GM23338 (cell line): ENCODE results near the gene TBC1D9. TPM values are rescaled to one million over a fixed set of nuclear protein-coding genes. Genes with fewer than 3 reads are reported as not detected.

Experiments
- ATAC-seq: fragments of 200-7000 bp; cut with Tn5 transposase; 3 replicates; pipeline ENCODE4 v1.9.1; 2020
- DNase-seq: peaks from one replicate; pipeline ENCODE4 v3.0.0-alpha.2; 2015; ENCODE audit warnings: low spot score
- H2AFZ ChIP-seq: fragments of 200-600 bp; sonication (generic); 2 replicates; pipeline ENCODE4 v1.8.0; 2016; ENCODE audit warnings: antibody characterized with exemption, mild to moderate bottlenecking, moderate library complexity
- H3F3A ChIP-seq: fragments of 200-600 bp; sonication (generic); replicated peaks from 2 replicates; pipeline ENCODE4 v1.8.0; 2017; ENCODE audit warnings: antibody characterized with exemption, mixed run types, low read depth
- H3K27ac ChIP-seq: fragments of 200-600 bp; sonication (generic); 2 replicates; pipeline ENCODE4 v1.6.1; 2016; ENCODE audit warnings: low read depth
- H3K27me3 ChIP-seq: fragments of 200-600 bp; sonication (generic); 2 replicates; pipeline ENCODE4 v1.8.0; 2016; ENCODE audit warnings: mild to moderate bottlenecking, mixed run types, moderate library complexity; ENCODE audit not compliant: insufficient read depth
- H3K36me3 ChIP-seq: fragments of 200-600 bp; sonication (generic); 2 replicates; pipeline ENCODE4 v1.8.0; 2016; ENCODE audit warnings: mild to moderate bottlenecking; ENCODE audit not compliant: insufficient read depth
- H3K4me1 ChIP-seq: fragments of 200-600 bp; sonication (generic); 2 replicates; pipeline ENCODE4 v1.8.0; 2016; ENCODE audit warnings: mild to moderate bottlenecking, moderate library complexity; ENCODE audit not compliant: insufficient read depth
- H3K4me2 ChIP-seq: fragments of 200-600 bp; sonication (generic); 2 replicates; pipeline ENCODE4 v1.7.1; 2017; ENCODE audit warnings: mixed run types
- H3K4me3 ChIP-seq: fragments of 200-600 bp; sonication (generic); 2 replicates; pipeline ENCODE4 v1.6.1; 2016; ENCODE audit warnings: mixed run types
- H3K79me2 ChIP-seq: fragments of 200-600 bp; sonication (generic); replicated peaks from 2 replicates; pipeline ENCODE4 v1.8.0; 2017; ENCODE audit warnings: mild to moderate bottlenecking; ENCODE audit not compliant: insufficient read depth
- H3K9me2 ChIP-seq: fragments of 200-600 bp; sonication (generic); 2 replicates; pipeline ENCODE4 v1.8.0; 2017; ENCODE audit not compliant: insufficient read depth
- H4K20me1 ChIP-seq: fragments of 200-600 bp; sonication (generic); replicated peaks from 2 replicates; pipeline ENCODE4 v1.8.0; 2017; ENCODE audit warnings: mild to moderate bottlenecking; ENCODE audit not compliant: insufficient read depth
- H3K27ac Mint-ChIP-seq: 2 replicates; pipeline ENCODE4 v1.8.0; 2020; ENCODE audit warnings: inconsistent platforms, mild to moderate bottlenecking, moderate library complexity, mixed read lengths
- H3K27me3 Mint-ChIP-seq: 3 replicates; pipeline ENCODE4 v1.8.0; 2022; ENCODE audit warnings: low read depth, mild to moderate bottlenecking, moderate library complexity, mixed read lengths, inconsistent platforms; ENCODE audit not compliant: insufficient read depth, poor library complexity
- H3K36me3 Mint-ChIP-seq: 3 replicates; pipeline ENCODE4 v1.8.0; 2021; ENCODE audit warnings: low read depth, mild to moderate bottlenecking, inconsistent platforms, moderate library complexity, mixed read lengths
- H3K4me1 Mint-ChIP-seq: 3 replicates; pipeline ENCODE4 v1.8.0; 2020; ENCODE audit warnings: mild to moderate bottlenecking, inconsistent platforms, mixed read lengths
- H3K4me3 Mint-ChIP-seq: 3 replicates; pipeline ENCODE4 v1.8.0; 2021; ENCODE audit warnings: moderate library complexity, mild to moderate bottlenecking, inconsistent platforms, mixed read lengths
- H3K9me3 Mint-ChIP-seq: 3 replicates; pipeline ENCODE4 v1.8.0; 2020; ENCODE audit warnings: moderate library complexity, mild to moderate bottlenecking, inconsistent platforms, mixed read lengths
- CREB1 ChIP-seq: fragments of 250-450 bp; sonication (Bioruptor Pico); IDR thresholded peaks from 2 replicates; pipeline ENCODE4 v1.5.0; 2020; ENCODE audit warnings: low read depth, mild to moderate bottlenecking, moderate library complexity
- EZH2 ChIP-seq: fragments of 200-600 bp; sonication (generic); IDR thresholded peaks from one replicate; pipeline ENCODE4 v1.8.0; 2017; ENCODE audit warnings: antibody characterized with exemption, mild to moderate bottlenecking, low read depth; ENCODE audit not compliant: unreplicated experiment
- EZH2phosphoT487 ChIP-seq: fragments of 200-600 bp; sonication (generic); IDR thresholded peaks from one replicate; pipeline ENCODE4 v1.8.1; 2018; ENCODE audit warnings: antibody characterized with exemption; ENCODE audit not compliant: unreplicated experiment
- JUNB ChIP-seq: IDR thresholded peaks from one replicate; pipeline ENCODE4 v1.6.1; 2016; ENCODE audit warnings: antibody characterized with exemption; ENCODE audit not compliant: unreplicated experiment
- NANOG ChIP-seq: IDR thresholded peaks from 2 replicates; pipeline ENCODE4 v1.6.1; 2016; ENCODE audit warnings: antibody characterized with exemption, borderline replicate concordance
- POLR2AphosphoS5 ChIP-seq: IDR thresholded peaks from 2 replicates; pipeline ENCODE4 v1.6.1; 2016; ENCODE audit warnings: antibody characterized with exemption, low read depth
- STAT1 ChIP-seq: IDR thresholded peaks from one replicate; pipeline ENCODE4 v1.6.1; 2016; ENCODE audit warnings: antibody characterized with exemption; ENCODE audit not compliant: unreplicated experiment
- ZNF114 ChIP-seq: fragments of 250-450 bp; sonication (Bioruptor Pico); IDR thresholded peaks from 2 replicates; pipeline ENCODE4 v1.5.0; 2020; ENCODE audit warnings: mild to moderate bottlenecking, moderate library complexity
- ZNF331 ChIP-seq: fragments of 250-450 bp; sonication (Bioruptor Pico); IDR thresholded peaks from 2 replicates; pipeline ENCODE4 v1.5.0; 2020; ENCODE audit warnings: low read depth, mild to moderate bottlenecking, moderate library complexity
- polyA plus RNA-seq: library from polyadenylated mRNA; unstranded; fragments of >200 nt; fragmentation: Nextera tagmentation; extraction: Ambion mirVana; gene quantifications from 2 replicates; pipeline ENCODE4 v1.2.1, GENCODE V29; 2016
- total RNA-seq: library from RNA; depleted of rRNA; stranded (reverse); fragments of >200 nt; shearing (Covaris generic); gene quantifications from 2 replicates; pipeline ENCODE4 v1.2.3, GENCODE V29; 2014
- TF ChIP-seq, protein P1 (sequence below): IDR thresholded peaks from one replicate; pipeline ENCODE4 v1.6.1; 2018; ENCODE audit warnings: antibody characterized with exemption; ENCODE audit not compliant: unreplicated experiment
- TF ChIP-seq, protein P2 (sequence below): fragments of 250-450 bp; sonication (Bioruptor Pico); IDR thresholded peaks from 2 replicates; pipeline ENCODE4 v1.5.0; 2020; ENCODE audit warnings: mild to moderate bottlenecking, moderate library complexity
- TF ChIP-seq, protein P3 (sequence below): IDR thresholded peaks from 2 replicates; pipeline ENCODE4 v1.6.1; 2016; ENCODE audit warnings: antibody characterized with exemption
- TF ChIP-seq, protein P4 (sequence below), 2 experiments: fragments of 200-600 bp in 1 of 2; sonication (generic) in 1 of 2; conservative IDR thresholded peaks; 2 replicates each; pipeline versions ENCODE4 v1.5.1 to v1.6.1; 2016 to 2017; ENCODE audit warnings: antibody characterized with exemption in 2 of 2, low read depth in 2 of 2, mild to moderate bottlenecking in 2 of 2, moderate library complexity in 1 of 2

Gene TBC1D9
- total and polyA plus RNA-seq, 2 experiments from 2014 or later, result 0.03 to 0.56 TPM

DNA sequence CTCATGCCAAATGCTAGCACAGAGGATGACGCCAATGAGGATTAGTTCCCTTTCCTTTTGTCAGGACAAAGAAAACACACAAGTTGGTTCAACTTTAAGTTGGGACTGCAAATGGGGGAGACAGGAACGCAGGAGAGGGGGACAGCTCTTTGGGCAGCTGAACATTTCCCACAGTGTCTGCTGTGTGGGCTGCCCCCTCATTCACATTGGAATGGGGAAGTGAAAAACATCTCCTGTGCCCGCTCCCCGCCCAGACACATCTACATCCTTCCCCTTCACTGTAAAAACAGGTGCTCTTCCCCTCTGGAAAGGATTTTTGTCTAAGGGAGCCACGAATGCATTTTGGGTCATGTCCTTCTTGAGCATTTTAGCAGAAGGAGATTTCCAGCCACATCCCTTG lies 44.5 kb upstream of the TBC1D9 start:
- Mint-ChIP-seq H3K36me3 (no peaks in the 10 kb centered on the region), H3K27ac (no peak overlapping the region), H3K4me3 (no peak overlapping the region), H3K4me1 (no peaks in the 10 kb centered on the region), H3K9me3 (no peaks in the 10 kb centered on the region), H3K27me3 (peaks cover 4% of the 10 kb centered on the region)
- Histone ChIP-seq H3K4me1 (no peaks in the 10 kb centered on the region), H2AFZ (peak overlapping the region; percentile 63; the same call in 1 of the 2 replicates), H3F3A (no peaks in the 10 kb centered on the region), H3K27me3 (no peaks in the 10 kb centered on the region), H3K27ac (no peak overlapping the region), H3K4me3 (no peak overlapping the region), H4K20me1 (no peaks in the 10 kb centered on the region), H3K4me2 (no peak overlapping the region), H3K79me2 (no peaks in the 10 kb centered on the region), H3K36me3 (no peaks in the 10 kb centered on the region), H3K9me2 (no peaks in the 10 kb centered on the region)
- no peak for DNase-seq
- ATAC-seq, result no peak
- no peak for TF ChIP-seq NANOG
- TF ChIP-seq STAT1, result no peak
- no peak for TF ChIP-seq POLR2AphosphoS5
- TF ChIP-seq EZH2phosphoT487, result no peak
- no peak for TF ChIP-seq CREB1 (CRISPR knock-in tag)
- no peak for TF ChIP-seq EZH2
- TF ChIP-seq, protein P1, sequence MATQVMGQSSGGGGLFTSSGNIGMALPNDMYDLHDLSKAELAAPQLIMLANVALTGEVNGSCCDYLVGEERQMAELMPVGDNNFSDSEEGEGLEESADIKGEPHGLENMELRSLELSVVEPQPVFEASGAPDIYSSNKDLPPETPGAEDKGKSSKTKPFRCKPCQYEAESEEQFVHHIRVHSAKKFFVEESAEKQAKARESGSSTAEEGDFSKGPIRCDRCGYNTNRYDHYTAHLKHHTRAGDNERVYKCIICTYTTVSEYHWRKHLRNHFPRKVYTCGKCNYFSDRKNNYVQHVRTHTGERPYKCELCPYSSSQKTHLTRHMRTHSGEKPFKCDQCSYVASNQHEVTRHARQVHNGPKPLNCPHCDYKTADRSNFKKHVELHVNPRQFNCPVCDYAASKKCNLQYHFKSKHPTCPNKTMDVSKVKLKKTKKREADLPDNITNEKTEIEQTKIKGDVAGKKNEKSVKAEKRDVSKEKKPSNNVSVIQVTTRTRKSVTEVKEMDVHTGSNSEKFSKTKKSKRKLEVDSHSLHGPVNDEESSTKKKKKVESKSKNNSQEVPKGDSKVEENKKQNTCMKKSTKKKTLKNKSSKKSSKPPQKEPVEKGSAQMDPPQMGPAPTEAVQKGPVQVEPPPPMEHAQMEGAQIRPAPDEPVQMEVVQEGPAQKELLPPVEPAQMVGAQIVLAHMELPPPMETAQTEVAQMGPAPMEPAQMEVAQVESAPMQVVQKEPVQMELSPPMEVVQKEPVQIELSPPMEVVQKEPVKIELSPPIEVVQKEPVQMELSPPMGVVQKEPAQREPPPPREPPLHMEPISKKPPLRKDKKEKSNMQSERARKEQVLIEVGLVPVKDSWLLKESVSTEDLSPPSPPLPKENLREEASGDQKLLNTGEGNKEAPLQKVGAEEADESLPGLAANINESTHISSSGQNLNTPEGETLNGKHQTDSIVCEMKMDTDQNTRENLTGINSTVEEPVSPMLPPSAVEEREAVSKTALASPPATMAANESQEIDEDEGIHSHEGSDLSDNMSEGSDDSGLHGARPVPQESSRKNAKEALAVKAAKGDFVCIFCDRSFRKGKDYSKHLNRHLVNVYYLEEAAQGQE, result no peak
- no peak for TF ChIP-seq ZNF114 (CRISPR knock-in tag)
- no peak for TF ChIP-seq JUNB
- TF ChIP-seq, protein P2, sequence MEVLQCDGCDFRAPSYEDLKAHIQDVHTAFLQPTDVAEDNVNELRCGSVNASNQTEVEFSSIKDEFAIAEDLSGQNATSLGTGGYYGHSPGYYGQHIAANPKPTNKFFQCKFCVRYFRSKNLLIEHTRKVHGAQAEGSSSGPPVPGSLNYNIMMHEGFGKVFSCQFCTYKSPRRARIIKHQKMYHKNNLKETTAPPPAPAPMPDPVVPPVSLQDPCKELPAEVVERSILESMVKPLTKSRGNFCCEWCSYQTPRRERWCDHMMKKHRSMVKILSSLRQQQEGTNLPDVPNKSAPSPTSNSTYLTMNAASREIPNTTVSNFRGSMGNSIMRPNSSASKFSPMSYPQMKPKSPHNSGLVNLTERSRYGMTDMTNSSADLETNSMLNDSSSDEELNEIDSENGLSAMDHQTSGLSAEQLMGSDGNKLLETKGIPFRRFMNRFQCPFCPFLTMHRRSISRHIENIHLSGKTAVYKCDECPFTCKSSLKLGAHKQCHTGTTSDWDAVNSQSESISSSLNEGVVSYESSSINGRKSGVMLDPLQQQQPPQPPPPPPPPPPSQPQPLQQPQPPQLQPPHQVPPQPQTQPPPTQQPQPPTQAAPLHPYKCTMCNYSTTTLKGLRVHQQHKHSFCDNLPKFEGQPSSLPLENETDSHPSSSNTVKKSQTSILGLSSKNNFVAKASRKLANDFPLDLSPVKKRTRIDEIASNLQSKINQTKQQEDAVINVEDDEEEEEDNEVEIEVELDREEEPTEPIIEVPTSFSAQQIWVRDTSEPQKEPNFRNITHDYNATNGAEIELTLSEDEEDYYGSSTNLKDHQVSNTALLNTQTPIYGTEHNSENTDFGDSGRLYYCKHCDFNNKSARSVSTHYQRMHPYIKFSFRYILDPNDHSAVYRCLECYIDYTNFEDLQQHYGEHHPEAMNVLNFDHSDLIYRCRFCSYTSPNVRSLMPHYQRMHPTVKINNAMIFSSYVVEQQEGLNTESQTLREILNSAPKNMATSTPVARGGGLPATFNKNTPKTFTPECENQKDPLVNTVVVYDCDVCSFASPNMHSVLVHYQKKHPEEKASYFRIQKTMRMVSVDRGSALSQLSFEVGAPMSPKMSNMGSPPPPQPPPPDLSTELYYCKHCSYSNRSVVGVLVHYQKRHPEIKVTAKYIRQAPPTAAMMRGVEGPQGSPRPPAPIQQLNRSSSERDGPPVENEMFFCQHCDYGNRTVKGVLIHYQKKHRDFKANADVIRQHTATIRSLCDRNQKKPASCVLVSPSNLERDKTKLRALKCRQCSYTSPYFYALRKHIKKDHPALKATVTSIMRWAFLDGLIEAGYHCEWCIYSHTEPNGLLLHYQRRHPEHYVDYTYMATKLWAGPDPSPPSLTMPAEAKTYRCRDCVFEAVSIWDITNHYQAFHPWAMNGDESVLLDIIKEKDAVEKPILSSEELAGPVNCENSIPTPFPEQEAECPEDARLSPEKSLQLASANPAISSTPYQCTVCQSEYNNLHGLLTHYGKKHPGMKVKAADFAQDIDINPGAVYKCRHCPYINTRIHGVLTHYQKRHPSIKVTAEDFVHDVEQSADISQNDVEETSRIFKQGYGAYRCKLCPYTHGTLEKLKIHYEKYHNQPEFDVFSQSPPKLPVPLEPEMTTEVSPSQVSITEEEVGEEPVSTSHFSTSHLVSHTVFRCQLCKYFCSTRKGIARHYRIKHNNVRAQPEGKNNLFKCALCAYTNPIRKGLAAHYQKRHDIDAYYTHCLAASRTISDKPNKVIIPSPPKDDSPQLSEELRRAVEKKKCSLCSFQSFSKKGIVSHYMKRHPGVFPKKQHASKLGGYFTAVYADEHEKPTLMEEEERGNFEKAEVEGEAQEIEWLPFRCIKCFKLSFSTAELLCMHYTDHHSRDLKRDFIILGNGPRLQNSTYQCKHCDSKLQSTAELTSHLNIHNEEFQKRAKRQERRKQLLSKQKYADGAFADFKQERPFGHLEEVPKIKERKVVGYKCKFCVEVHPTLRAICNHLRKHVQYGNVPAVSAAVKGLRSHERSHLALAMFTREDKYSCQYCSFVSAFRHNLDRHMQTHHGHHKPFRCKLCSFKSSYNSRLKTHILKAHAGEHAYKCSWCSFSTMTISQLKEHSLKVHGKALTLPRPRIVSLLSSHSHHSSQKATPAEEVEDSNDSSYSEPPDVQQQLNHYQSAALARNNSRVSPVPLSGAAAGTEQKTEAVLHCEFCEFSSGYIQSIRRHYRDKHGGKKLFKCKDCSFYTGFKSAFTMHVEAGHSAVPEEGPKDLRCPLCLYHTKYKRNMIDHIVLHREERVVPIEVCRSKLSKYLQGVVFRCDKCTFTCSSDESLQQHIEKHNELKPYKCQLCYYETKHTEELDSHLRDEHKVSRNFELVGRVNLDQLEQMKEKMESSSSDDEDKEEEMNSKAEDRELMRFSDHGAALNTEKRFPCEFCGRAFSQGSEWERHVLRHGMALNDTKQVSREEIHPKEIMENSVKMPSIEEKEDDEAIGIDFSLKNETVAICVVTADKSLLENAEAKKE (CRISPR knock-in tag), result no peak
- TF ChIP-seq ZNF331 (CRISPR knock-in tag), result no peak
- TF ChIP-seq, protein P3, sequence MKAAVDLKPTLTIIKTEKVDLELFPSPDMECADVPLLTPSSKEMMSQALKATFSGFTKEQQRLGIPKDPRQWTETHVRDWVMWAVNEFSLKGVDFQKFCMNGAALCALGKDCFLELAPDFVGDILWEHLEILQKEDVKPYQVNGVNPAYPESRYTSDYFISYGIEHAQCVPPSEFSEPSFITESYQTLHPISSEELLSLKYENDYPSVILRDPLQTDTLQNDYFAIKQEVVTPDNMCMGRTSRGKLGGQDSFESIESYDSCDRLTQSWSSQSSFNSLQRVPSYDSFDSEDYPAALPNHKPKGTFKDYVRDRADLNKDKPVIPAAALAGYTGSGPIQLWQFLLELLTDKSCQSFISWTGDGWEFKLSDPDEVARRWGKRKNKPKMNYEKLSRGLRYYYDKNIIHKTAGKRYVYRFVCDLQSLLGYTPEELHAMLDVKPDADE, result no peak
- TF ChIP-seq, protein P4, sequence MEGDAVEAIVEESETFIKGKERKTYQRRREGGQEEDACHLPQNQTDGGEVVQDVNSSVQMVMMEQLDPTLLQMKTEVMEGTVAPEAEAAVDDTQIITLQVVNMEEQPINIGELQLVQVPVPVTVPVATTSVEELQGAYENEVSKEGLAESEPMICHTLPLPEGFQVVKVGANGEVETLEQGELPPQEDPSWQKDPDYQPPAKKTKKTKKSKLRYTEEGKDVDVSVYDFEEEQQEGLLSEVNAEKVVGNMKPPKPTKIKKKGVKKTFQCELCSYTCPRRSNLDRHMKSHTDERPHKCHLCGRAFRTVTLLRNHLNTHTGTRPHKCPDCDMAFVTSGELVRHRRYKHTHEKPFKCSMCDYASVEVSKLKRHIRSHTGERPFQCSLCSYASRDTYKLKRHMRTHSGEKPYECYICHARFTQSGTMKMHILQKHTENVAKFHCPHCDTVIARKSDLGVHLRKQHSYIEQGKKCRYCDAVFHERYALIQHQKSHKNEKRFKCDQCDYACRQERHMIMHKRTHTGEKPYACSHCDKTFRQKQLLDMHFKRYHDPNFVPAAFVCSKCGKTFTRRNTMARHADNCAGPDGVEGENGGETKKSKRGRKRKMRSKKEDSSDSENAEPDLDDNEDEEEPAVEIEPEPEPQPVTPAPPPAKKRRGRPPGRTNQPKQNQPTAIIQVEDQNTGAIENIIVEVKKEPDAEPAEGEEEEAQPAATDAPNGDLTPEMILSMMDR (conservative IDR thresholded peaks at IDR 0.05; ENCODE audit: low read depth in 2 of 2), result no peak
